GM21381 (cell line): ENCODE measurements around the gene ZNF77.
"Not testable (repeated sequence)": the region's sequence is repeated elsewhere in the genome, so short reads cannot be mapped to it uniquely, and the experiment has no call there.

Source experiments
- ATAC-seq: cut with Tn5 transposase; IDR thresholded peaks from one replicate; pipeline ENCODE4 v1.9.1; 2021; ENCODE audit warnings: mild to moderate bottlenecking, moderate library complexity; ENCODE audit not compliant: unreplicated experiment

The ZNF77 gene

DNA sequence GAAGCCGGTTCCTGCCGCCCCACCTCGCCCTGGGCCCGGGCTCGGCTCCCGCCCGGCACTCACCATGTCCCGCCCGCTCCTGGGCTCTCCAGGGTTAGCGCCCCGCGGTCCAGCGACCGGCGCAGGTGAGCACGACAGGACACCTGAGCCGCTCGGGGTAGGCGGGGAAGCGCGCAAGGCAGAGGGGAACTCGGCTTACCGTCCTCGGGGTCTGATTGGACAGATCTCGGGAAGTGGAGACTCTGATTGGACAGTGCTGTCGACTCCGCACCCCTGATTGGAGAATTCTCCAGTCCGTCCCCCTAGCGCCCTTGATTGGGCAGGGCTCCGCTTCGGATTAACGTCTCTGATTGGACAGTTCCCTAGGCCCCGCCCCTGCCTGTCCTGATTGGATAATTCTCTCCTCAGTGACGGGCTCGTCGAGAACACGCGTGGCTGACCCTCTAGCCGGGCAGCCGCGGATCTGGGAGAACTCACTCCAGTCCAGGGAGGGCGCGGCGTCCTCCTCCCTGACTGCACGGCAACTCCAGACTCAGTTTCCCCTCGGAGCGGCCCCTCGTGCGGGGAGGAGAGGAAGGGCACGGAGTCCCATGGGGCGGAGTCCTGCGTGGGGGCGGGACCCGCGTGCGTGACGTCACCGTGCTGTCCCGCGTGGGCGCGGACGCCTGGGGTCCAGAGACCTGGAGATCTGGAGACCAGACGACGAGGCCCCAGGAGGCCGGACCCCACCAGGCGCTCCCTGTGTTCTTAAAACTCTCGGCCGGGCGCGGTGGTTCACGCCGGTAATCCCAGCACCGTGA, at the start of gene ZNF77:
Gene ZNF77 (minus strand): TSS at position 197 of the 800 bp plus-strand sequence. CDS start 131 bp downstream, at position 66.
- ATAC-seq, result peak; percentile 96

GRCh38 chr19:2993579-2993978, 48.8 kb upstream of the ZNF77 start:
- no peak for ATAC-seq

DNA sequence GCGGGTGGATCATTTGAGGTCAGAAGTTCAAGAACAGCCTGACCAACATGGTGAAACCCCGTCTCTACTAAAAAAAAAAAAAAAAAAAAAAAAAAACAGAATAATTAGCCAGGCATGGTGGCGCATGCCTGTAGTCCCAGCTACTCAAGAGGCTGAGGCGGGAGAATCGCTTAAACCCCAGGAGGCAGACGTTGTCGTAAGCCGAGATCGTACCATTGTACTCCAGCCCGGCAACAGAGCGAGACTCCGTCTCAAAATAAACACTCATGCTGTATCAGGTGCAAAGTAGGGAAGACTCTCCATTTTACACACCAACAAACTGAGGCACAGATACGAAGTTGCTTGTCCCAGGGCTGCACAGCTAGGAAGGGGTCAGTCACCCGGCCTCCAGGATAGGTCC, 48.2 kb upstream of the ZNF77 start:
- ATAC-seq, result no peak

DNA sequence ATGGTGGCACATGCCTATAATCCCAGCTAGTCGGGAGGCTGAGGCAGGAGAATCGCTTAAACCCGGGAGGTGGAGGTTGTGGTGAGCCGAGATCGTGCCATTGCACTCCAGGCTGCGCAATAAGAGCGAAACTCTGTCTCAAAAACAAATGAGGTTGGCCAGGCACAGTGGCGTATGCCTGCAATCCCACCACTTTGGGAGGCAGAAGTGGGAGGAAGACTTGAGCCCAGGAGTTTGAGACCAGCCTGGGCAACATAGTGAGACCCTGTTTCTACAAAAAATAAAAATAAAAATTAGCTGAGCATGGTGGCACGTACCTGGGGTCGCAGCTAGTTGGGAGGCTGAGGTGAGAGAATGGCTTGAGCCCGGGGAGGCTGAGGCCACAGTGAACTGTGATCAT, 47.6 kb upstream of the ZNF77 start:
- ATAC-seq, result not testable (repeated sequence)

DNA sequence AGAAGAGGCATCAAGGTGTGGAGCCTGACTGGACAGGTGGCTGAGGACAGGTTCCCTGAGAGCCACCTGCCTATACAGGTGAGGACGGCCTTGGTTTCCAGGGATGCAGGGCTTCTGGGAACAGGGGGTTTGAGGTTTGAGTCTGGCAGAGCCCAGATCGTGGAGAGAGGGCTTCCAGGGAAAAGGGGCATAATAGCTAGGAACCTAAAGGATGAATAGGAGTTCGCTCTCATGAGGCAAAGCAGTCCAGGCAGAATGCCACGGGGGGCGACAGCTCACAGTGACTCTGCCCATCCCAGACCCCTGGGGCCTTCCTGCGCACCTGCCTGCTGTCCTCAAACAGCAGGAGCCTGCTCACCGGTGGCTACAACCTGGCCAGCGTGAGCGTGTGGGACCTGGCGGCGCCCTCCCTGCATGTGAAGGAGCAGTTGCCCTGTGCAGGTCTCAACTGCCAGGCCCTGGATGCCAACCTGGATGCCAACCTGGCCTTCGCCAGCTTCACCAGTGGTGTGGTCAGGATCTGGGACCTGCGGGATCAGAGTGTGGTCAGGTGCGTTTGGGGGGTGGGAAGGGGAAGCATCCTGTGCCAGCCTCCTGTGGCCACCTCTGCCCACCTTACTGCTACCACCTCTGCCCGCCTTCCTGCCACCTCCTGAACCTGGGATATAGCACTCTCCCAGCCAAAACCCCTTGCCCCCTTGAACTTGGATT, 44.6 kb upstream of the ZNF77 start:
- no peak for ATAC-seq

DNA sequence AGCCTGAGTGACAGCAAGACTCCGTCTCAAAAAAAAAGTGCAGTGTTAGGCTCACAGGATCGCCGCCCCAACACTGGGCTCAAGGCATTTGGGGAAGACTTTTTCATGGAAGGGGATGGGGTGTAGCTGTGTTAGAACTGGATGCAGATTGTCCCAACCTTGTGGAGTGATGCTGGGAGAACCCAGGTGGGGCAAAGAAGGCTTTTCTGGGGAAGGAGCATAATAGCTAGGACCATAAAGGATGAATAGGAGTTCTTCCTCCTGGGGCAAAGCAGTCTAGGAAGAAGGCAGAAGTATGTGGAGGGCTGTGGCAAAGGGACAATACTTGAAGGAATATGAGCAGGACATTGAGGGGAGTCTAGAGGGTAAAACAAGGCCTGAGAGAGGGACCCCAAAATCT, 43.8 kb upstream of the ZNF77 start:
- no peak for ATAC-seq

DNA sequence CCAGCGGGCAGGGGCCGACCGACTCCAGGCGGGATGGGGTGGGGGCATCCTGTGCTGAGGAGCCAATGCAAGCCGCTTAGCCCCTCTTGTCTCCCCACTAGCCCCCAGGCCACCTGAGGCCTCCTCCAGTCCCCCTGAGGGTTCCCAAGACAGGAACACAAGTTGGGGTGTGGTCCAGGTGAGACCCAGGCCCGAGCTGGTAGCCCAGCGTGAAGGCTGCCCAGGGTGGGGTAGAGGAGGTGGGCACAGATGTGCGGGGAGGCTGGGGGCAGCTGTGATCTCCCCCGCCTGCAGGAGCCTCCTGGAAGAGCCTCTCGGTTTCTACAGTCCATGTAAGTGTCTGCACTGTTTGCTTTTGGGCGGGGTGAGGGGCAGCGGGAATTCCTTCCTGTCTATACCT, 43.0 kb upstream of the ZNF77 start:
- ATAC-seq, result no peak

DNA sequence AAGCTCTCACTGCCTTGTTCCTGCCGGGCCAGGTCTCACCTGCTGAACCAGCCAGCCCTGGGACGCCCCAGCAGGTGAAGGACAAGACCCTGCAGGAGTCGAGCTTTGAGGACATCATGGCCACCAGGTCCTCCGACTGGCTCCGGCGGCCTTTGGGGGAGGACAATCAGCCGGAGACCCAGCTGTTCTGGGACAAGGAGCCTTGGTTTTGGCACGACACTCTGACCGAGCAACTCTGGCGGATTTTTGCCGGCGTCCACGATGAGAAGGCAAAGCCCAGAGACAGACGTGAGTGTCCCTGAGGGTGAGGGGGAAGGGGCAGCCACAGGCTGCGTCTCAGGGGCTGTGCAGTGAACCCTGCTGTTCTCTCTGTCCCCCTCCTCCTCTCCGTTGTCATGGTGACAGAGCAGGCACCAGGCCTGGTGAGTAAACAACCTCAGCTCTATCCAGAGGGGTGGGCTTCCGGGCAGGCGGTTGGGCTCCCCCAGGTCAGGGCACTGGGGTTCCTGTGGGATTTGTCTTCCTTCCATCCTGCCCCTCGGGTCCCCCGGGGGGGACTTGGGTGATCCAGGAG, 42.3 kb upstream of the ZNF77 start:
- no peak for ATAC-seq

GRCh38 chr19:2984215-2984528, 39.4 kb upstream of the ZNF77 start:
- ATAC-seq, result no peak

DNA sequence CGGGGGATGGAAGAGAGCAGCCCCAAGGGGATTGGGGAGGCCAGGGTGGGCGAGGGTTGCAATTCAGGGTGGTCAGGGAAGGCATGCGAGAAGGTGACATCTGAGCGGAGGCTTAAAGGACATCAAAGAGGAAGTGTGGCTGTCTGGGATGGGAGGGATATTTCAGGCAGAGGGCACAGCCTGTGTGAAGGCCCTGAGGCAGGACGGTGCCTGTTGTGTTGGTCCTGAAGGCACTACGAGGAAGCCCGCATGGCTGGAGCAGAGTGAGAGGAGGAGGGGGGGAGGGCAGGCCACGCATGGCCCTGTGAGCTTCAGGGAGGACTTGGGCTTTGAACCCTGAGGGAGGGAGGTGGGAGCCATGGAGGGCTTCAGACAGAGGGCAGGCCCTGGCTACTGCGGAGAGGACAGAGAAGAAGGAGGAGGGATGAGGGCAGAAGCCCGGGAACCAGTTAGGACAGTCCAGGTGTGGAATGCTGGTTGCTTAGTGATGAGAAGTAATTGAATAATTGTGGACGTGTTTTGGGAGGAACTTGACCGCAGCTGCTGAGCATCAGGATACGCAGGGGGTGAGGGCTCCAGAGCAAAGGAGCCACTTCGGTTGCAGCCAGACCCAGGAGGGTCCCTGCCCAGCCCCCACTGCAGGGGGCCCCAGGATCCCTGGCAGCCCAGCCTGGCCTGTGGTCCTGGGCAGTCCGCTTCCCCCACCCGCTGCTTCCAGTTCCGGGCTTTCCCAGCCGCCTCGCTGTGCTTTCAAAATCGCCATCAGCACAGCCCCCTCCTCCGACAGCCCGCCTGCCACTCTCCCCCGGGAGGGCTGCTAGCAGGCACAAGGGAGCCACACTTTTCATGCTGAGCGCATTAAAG, 38.8 kb upstream of the ZNF77 start:
- no peak for ATAC-seq

GRCh38 chr19:2982983-2983350, 38.2 kb upstream of the ZNF77 start:
- ATAC-seq, result no peak

DNA sequence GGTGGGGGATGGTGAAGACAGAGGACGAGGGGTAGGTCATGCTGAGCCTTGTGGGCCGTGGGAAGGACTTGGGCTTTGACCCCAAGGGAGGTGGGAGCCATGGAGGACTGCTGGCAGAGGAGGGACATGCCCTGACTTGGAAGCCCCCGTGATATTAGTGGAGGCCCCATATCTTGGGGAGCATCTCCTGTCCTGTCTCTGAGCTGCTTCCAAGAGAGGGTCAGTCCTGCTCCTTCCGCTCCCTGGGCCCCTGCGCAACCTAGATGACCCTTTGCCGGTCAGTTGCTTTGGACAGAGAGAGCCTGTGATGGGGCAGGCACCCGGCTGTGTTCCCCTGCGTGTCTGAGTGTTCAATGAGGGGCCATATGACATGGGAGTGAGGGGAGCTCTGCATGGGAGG, 37.8 kb upstream of the ZNF77 start:
- ATAC-seq, result no peak

DNA sequence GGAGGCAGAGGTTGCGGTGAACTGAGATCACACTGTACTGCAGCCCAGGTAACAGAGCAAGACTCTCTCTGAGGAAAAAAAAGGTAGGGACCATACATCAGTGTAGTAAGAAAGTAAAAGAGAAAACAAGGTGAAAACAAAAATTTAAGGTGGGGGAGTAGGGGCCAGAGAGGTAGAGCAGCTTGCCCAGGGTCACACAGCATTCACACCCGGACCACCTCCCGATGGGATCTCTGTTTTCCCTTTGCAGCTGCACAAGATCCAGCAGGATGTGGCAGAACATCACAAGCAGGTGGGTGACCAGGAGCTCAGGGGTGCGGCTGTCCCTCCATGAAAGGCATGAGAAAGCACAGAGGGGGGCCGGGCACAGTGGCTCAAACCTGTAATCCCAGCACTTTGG, 37.1 kb upstream of the ZNF77 start:
- ATAC-seq, result no peak

DNA sequence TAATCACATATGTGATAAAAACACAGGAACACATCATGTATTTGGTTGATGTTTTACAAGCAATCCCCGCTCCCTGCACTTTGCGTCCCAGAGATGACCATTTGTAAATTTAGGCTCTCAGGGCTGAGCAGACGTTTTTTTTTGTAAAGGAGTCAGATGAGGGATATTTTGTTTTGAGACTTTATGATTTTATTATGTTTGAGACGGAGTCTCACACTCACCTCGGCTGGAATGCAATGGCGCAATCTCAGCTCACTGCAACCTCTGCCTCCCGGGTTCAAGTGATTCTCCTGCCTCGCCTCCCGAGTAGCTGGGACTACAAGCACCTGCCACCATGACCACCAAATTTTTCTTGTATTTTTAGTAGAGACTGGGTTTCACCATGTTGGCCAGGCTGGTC, 34.0 kb upstream of the ZNF77 start:
- no peak for ATAC-seq

DNA sequence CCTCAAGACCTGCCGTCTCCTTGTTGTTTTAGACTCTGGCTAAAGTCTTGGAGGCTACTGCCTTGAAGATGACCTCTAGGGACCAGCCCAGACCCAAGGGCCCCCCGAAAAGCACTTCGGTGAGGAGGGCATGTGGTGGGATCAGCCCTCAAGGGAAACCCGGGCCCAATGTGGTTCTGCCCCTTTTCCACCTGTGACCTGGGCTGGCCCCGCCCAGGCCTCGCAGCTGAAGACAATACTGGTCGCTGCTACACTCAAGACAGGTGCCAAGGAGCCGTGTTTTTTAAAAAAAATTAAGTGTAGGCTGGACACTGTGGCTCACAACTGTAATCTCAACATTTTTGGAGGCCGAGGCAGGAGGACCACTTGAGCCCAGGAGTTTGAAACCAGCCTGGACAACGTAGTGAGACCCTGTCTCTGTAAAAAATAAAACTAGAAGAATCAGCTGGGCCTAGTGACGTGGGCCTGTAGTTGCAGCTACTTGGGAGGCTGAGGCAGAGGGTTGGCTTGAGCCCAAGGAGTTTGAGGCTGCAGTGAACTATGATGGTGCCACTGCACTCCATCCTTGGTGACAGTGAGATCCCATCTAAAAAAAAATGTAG, 33.5 kb upstream of the ZNF77 start:
- no peak for ATAC-seq

- no peak for ATAC-seq
Measured at GRCh38 chr19:2977746-2978138, 33.0 kb upstream of the ZNF77 start.

- ATAC-seq, result peak; percentile 91
Measured at GRCh38 chr19:2977001-2977745, 32.4 kb upstream of the ZNF77 start, which contains the start of gene TLE6. TLE6 (plus strand) TSS chr19:2977564; CDS start chr19:2978234, 670 bp downstream.

- ATAC-seq, result no peak
Measured at GRCh38 chr19:2976609-2977000, 31.8 kb upstream of the ZNF77 start.

DNA sequence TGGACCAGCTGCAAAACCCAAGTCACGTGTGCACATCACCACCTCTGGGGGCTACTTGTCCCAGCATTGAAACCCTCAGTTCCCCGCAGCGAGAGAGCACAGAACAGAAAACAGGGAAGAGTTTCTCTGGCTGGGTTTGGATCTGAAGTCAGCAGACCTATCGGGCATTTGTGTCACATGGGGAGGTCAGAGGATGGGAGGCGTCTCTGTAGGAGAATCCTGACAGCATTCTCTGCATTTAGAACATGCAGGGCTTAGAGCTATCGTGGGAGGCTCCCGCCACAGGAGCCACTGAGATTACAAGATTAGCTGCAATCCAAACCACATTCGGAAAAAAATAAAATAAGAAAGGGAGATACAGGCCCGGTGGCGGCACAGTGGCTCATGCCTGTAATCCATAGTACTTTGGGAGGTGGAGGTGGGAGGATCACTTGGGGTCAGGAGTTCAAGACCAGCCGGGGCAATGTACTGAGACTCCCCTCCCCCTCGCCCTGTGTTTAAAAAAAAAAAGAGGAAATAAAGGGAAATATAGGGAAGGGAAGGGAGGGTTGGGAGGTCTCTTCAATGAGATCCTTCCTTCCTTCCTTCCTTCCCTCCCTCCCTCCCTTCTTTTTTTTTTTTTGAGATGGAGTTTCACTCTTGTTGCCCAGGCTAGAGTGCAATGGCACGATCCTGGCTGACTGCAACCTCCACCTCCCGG, 29.7 kb upstream of the ZNF77 start:
- no peak for ATAC-seq

DNA sequence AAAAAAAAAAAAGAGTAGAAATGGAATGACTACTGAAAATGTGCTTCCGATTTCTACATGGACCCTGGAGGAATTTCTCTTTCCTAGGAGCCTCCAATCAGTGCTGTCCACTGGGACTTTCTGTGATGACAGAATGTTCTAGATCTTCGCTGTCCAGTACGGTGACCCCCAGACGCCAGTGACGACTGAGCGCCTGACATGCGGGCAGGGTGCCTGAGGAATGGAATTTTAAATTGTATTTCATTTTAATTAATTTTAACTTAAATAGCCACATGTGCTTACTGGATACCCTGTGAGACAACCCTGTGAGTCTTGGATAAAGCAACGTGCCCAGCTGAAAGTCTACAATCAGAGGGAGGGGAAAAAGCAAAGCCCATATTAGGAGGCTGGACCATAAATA, 28.5 kb upstream of the ZNF77 start:
- no peak for ATAC-seq
